Karpas-422 (cell line): ENCODE results near the gene TCF7L2. TPM values are rescaled to one million over a fixed set of nuclear protein-coding genes. Genes with fewer than 3 reads are reported as not detected.

Source experiments
- DNase-seq: peaks from one replicate; pipeline ENCODE4 v3.0.0-alpha.2; 2015
- H2AFZ ChIP-seq: fragments of 200-600 bp; sonication (generic); 2 replicates; pipeline ENCODE4 v1.6.1; 2014; ENCODE audit warnings: antibody characterized with exemption, low read length, mixed read lengths
- H3K27ac ChIP-seq: fragments of 200-600 bp; sonication (generic); 2 replicates; pipeline ENCODE4 v1.5.1; 2014; ENCODE audit warnings: mild to moderate bottlenecking, low read length, moderate library complexity
- H3K27me3 ChIP-seq: fragments of 200-600 bp; sonication (generic); 2 replicates; pipeline ENCODE4 v1.6.1; 2014; ENCODE audit warnings: low read length, mixed read lengths
- H3K36me3 ChIP-seq: fragments of 200-600 bp; sonication (generic); 2 replicates; pipeline ENCODE4 v1.6.1; 2014; ENCODE audit warnings: low read length, mixed read lengths; ENCODE audit not compliant: insufficient read depth
- H3K4me1 ChIP-seq: fragments of 200-600 bp; sonication (generic); 2 replicates; pipeline ENCODE4 v1.6.1; 2014; ENCODE audit warnings: mild to moderate bottlenecking, low read length, mixed read lengths
- H3K4me2 ChIP-seq: fragments of 200-600 bp; sonication (generic); 2 replicates; pipeline ENCODE4 v1.6.1; 2014; ENCODE audit warnings: low read length, low read depth, mild to moderate bottlenecking; ENCODE audit not compliant: poor library complexity, severe bottlenecking
- H3K4me3 ChIP-seq: fragments of 200-600 bp; sonication (generic); 2 replicates; pipeline ENCODE4 v1.5.1; 2014; ENCODE audit warnings: mild to moderate bottlenecking, antibody characterized with exemption, low read length, mixed read lengths
- H3K79me2 ChIP-seq: fragments of 200-600 bp; sonication (generic); 2 replicates; pipeline ENCODE4 v1.6.1; 2014; ENCODE audit warnings: mild to moderate bottlenecking, low read length, mixed read lengths
- H3K9ac ChIP-seq: fragments of 200-600 bp; sonication (generic); 2 replicates; pipeline ENCODE4 v1.6.0; 2014; ENCODE audit warnings: low read length
- H3K9me2 ChIP-seq: fragments of 200-600 bp; sonication (generic), shearing (Covaris generic); replicated peaks from 2 replicates; pipeline ENCODE4 v1.6.0; 2014; ENCODE audit warnings: mild to moderate bottlenecking, low read length, moderate library complexity; ENCODE audit not compliant: insufficient read depth
- H3K9me3 ChIP-seq: fragments of 300-700, 200-600 bp; sonication (generic); 2 replicates; pipeline ENCODE4 v1.6.1; 2014; ENCODE audit warnings: low read length, mixed read lengths
- H4K20me1 ChIP-seq: fragments of 200-600 bp; sonication (generic); 2 replicates; pipeline ENCODE4 v1.6.1; 2014; ENCODE audit warnings: mild to moderate bottlenecking, antibody characterized with exemption, low read length, low read depth; ENCODE audit not compliant: insufficient read depth
- total RNA-seq: library from RNA; depleted of rRNA; stranded (reverse); fragments of >200 nt; shearing (Covaris generic); gene quantifications from 2 replicates; pipeline ENCODE4 v1.2.3, GENCODE V29; 2014; ENCODE audit warnings: low replicate concordance

The TCF7L2 gene
- total RNA-seq, 1 experiment from 2014 or later, result not detected

- Histone ChIP-seq H3K27ac (no peak overlapping the region), H3K27me3 (no peaks in the 10 kb centered on the region), H3K9me2 (no peaks in the 10 kb centered on the region), H3K4me3 (no peak overlapping the region), H3K9ac (no peak overlapping the region), H3K36me3 (no peaks in the 10 kb centered on the region), H2AFZ (no peak overlapping the region), H3K4me1 (no peaks in the 10 kb centered on the region), H3K4me2 (no peak overlapping the region), H3K9me3 (no peaks in the 10 kb centered on the region), H4K20me1 (no peaks in the 10 kb centered on the region), H3K79me2 (no peaks in the 10 kb centered on the region)
- no peak for DNase-seq
Measured at GRCh38 chr10:113148901-113149300, 198.9 kb downstream of the TCF7L2 start.

- no peaks in the 10 kb centered on the region for H3K4me1 ChIP-seq
- H4K20me1 ChIP-seq, result no peaks in the 10 kb centered on the region
Measured at GRCh38 chr10:113149626-113150025, 199.6 kb downstream of the TCF7L2 start.

GRCh38 chr10:113151190-113151666 lies 201.2 kb downstream of the TCF7L2 start:
- no peak overlapping the region for H3K9ac ChIP-seq
- no peak overlapping the region for H3K27ac ChIP-seq
- no peak for DNase-seq
- H3K79me2 ChIP-seq, result no peaks in the 10 kb centered on the region
- H3K27me3 ChIP-seq, result no peaks in the 10 kb centered on the region
- H3K4me1 ChIP-seq, result no peaks in the 10 kb centered on the region
- H2AFZ ChIP-seq, result no peak overlapping the region
- H3K4me3 ChIP-seq, result no peak overlapping the region
- no peaks in the 10 kb centered on the region for H3K9me3 ChIP-seq
- H4K20me1 ChIP-seq, result no peaks in the 10 kb centered on the region
- no peak overlapping the region for H3K4me2 ChIP-seq
- no peaks in the 10 kb centered on the region for H3K36me3 ChIP-seq
- H3K9me2 ChIP-seq, result no peaks in the 10 kb centered on the region

More at GRCh38 chr10:113149626-113150025, 199.6 kb downstream of the TCF7L2 start:
- Histone ChIP-seq H2AFZ (no peak overlapping the region), H3K9ac (no peak overlapping the region), H3K9me2 (no peaks in the 10 kb centered on the region), H3K79me2 (no peaks in the 10 kb centered on the region), H3K4me2 (no peak overlapping the region), H3K9me3 (no peaks in the 10 kb centered on the region), H3K27me3 (no peaks in the 10 kb centered on the region), H3K4me3 (no peak overlapping the region), H3K36me3 (no peaks in the 10 kb centered on the region), H3K27ac (no peak overlapping the region)
- no peak for DNase-seq

- Histone ChIP-seq H3K9me2 (no peaks in the 10 kb centered on the region), H3K79me2 (no peaks in the 10 kb centered on the region), H3K4me2 (no peak overlapping the region), H3K4me1 (no peaks in the 10 kb centered on the region), H3K4me3 (no peak overlapping the region), H2AFZ (no peak overlapping the region), H3K27me3 (no peaks in the 10 kb centered on the region), H3K9me3 (no peaks in the 10 kb centered on the region), H4K20me1 (no peaks in the 10 kb centered on the region), H3K27ac (no peak overlapping the region), H3K36me3 (no peaks in the 10 kb centered on the region), H3K9ac (no peak overlapping the region)
- DNase-seq, result no peak
Measured at GRCh38 chr10:113153493-113154102, 203.6 kb downstream of the TCF7L2 start.

- Histone ChIP-seq H3K27ac (no peak overlapping the region), H4K20me1 (no peaks in the 10 kb centered on the region), H3K36me3 (no peaks in the 10 kb centered on the region), H3K4me3 (no peak overlapping the region), H3K4me2 (no peak overlapping the region), H3K79me2 (no peaks in the 10 kb centered on the region), H3K27me3 (no peaks in the 10 kb centered on the region), H3K9me3 (no peaks in the 10 kb centered on the region), H3K4me1 (no peaks in the 10 kb centered on the region), H3K9ac (no peak overlapping the region), H3K9me2 (no peaks in the 10 kb centered on the region), H2AFZ (no peak overlapping the region)
- DNase-seq, result no peak
Measured at GRCh38 chr10:113157441-113157840, 207.4 kb downstream of the TCF7L2 start.

- Histone ChIP-seq H3K9ac (no peak overlapping the region), H4K20me1 (no peaks in the 10 kb centered on the region), H3K79me2 (no peaks in the 10 kb centered on the region), H3K27ac (no peak overlapping the region), H3K9me2 (no peaks in the 10 kb centered on the region), H2AFZ (no peak overlapping the region), H3K4me2 (no peak overlapping the region), H3K27me3 (no peaks in the 10 kb centered on the region), H3K4me1 (no peaks in the 10 kb centered on the region), H3K36me3 (no peaks in the 10 kb centered on the region), H3K9me3 (no peaks in the 10 kb centered on the region), H3K4me3 (no peak overlapping the region)
- DNase-seq, result no peak
Measured at GRCh38 chr10:113158183-113158582, 208.1 kb downstream of the TCF7L2 start.

GRCh38 chr10:113159563-113159962 lies 209.5 kb downstream of the TCF7L2 start:
- Histone ChIP-seq H3K27me3 (no peaks in the 10 kb centered on the region), H3K4me3 (no peak overlapping the region), H3K9me2 (no peaks in the 10 kb centered on the region), H3K4me1 (no peaks in the 10 kb centered on the region), H3K9me3 (no peaks in the 10 kb centered on the region), H4K20me1 (no peaks in the 10 kb centered on the region), H3K9ac (no peak overlapping the region), H2AFZ (no peak overlapping the region), H3K27ac (no peak overlapping the region), H3K4me2 (no peak overlapping the region), H3K36me3 (no peaks in the 10 kb centered on the region), H3K79me2 (no peaks in the 10 kb centered on the region)
- DNase-seq, result no peak

- no peaks in the 10 kb centered on the region for H3K4me1 ChIP-seq
- H3K79me2 ChIP-seq, result no peaks in the 10 kb centered on the region
- no peaks in the 10 kb centered on the region for H3K9me2 ChIP-seq
- no peak overlapping the region for H3K4me3 ChIP-seq
- no peak overlapping the region for H3K27ac ChIP-seq
- no peaks in the 10 kb centered on the region for H3K36me3 ChIP-seq
- H3K4me2 ChIP-seq, result no peak overlapping the region
- no peak overlapping the region for H3K9ac ChIP-seq
- H2AFZ ChIP-seq, result no peak overlapping the region
- H3K9me3 ChIP-seq, result no peaks in the 10 kb centered on the region
- H4K20me1 ChIP-seq, result no peaks in the 10 kb centered on the region
- DNase-seq, result peak; percentile 12
- H3K27me3 ChIP-seq, result no peaks in the 10 kb centered on the region
Measured at GRCh38 chr10:113160641-113161040, 210.6 kb downstream of the TCF7L2 start.
